ENCODE results near the gene PLXNA1. TPM values are rescaled to one million over a fixed set of nuclear protein-coding genes. Genes with fewer than 3 reads are reported as not detected.
A peak's percentile ranks its signal among the peaks of the same experiment; 100 is the strongest.

PLXNA1 gene
- total RNA-seq, 6 experiments from 2014 or later: 40.8 to 56.1 (median 45.4) TPM

DNA sequence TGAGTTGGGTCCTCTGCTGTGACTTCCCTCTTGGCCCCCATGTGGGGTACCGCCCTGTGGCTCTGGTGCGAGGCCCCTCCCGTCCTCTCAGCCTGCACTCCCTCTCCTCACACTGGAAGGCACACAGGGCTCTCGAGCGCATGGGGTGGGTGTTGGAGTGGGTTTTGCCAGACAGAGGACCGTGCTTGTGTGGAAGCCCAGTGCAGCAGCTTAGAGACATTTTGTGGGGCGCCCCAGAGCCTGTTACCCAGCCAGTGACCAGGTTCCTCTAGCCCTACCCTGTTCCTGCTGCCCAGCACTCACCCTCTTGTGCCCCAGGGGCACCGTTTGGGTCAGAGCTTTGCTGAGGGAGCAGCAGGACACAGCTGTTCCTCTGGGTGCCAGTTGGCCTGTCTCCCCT lies 9.9 kb downstream of the PLXNA1 start:
- Mint-ChIP-seq H3K9me3 (no peaks in the 10 kb centered on the region), H3K4me3 (no peak overlapping the region), H3K27me3 (ENCODE audit: insufficient read depth) (no peaks in the 10 kb centered on the region), H3K27ac (no peak overlapping the region), H3K36me3 (ENCODE audit: low read depth) (no peaks in the 10 kb centered on the region), H3K4me1 (ENCODE audit: low read depth) (no peaks in the 10 kb centered on the region)
- no peak for DNase-seq
- TF ChIP-seq CTCF (IDR thresholded peaks at IDR 0.05): no peak

DNA sequence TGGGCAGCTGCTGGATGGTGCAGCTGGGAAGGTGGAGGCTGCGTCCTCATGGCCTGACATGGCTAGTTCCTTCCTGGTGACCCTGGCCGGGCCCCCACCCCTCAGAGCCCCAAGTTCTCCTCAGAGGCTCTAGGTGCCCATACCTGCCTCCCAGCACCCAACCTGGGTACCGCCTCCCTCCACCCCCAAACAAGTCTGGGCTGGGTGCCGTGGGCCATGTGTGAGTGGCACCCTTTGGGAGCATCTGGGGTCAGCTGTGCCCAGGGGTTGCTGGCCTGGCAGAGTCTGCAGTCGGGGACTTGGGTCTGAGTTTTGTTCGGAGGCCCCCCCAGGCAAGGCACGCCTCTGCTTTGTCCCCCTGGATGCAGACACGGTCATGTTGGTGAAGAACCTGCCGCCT lies 10.5 kb downstream of the PLXNA1 start:
- Mint-ChIP-seq H3K4me3 (no peak overlapping the region), H3K27ac (no peak overlapping the region), H3K36me3 (ENCODE audit: low read depth) (no peaks in the 10 kb centered on the region), H3K4me1 (ENCODE audit: low read depth) (no peaks in the 10 kb centered on the region), H3K27me3 (ENCODE audit: insufficient read depth) (no peaks in the 10 kb centered on the region), H3K9me3 (no peaks in the 10 kb centered on the region)
- no peak for DNase-seq
- no peak for TF ChIP-seq CTCF (IDR thresholded peaks at IDR 0.05)

DNA sequence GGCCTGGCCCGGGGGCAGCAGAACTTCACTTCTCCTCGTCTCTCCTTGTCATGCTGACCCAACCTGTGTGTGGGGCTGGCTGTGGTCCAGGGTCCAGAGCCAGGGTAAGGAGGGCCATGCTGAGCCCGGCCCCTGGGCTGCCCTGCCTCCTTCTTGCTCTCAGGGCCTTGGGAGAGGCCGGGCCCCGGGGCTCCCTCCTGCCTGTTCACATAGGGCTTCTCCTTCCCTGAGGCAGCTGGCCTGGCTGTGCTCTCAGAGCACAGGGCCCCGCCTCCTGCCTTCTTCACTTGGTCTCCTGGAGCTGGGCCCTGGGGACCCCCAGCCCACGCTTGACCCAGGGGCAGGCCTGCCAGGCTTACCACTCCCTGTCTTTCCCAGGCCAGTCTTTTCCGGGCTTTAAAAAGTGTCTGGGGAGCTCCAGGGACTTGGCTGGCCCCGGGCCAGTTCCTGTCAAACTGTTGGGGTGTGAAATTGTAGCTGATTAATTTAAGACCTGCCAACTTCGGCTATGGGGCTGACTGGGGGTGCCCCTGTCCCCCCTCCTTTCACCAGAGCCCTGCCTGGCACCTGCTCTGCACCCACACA lies 11.8 kb downstream of the PLXNA1 start:
- Mint-ChIP-seq H3K4me1 (ENCODE audit: low read depth) (no peaks in the 10 kb centered on the region), H3K27me3 (ENCODE audit: insufficient read depth) (no peaks in the 10 kb centered on the region), H3K27ac (no peak overlapping the region), H3K36me3 (ENCODE audit: low read depth) (no peaks in the 10 kb centered on the region), H3K4me3 (no peak overlapping the region), H3K9me3 (no peaks in the 10 kb centered on the region)
- DNase-seq: no peak
- no peak for TF ChIP-seq CTCF (IDR thresholded peaks at IDR 0.05)

DNA sequence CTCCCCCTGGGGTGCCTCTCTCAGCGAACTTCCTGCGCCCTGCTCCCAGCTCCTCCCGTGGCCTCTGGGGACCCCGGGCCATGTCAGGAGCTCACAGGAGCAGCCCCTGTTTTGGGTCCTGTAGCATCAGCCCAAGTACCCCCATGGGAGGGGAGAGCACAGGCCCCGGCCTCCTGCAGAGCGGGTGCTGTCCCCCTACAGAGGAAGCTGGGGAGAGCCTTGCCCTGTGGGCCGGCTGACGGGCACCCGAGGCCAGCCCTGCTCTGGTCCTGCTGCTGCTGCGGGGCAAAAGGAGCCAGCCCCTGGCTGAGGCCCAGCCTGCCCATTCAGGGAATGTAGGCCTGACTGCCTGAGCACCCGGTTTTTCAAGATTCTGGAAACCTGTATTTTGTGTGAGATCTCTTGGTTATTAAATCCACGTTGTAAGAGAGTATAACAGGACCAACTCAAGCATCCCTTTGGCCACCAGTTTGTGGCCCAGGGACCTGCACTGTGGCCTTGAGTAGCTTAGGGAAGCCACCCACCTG lies 12.4 kb downstream of the PLXNA1 start:
- no peak for DNase-seq
- H3K4me3 Mint-ChIP-seq: no peak overlapping the region
- TF ChIP-seq CTCF (IDR thresholded peaks at IDR 0.05): no peak
- no peak overlapping the region for H3K27ac Mint-ChIP-seq
- no peaks in the 10 kb centered on the region for H3K36me3 Mint-ChIP-seq (ENCODE audit: low read depth)
- no peaks in the 10 kb centered on the region for H3K9me3 Mint-ChIP-seq
- no peaks in the 10 kb centered on the region for H3K4me1 Mint-ChIP-seq (ENCODE audit: low read depth)
- no peaks in the 10 kb centered on the region for H3K27me3 Mint-ChIP-seq (ENCODE audit: insufficient read depth)

GRCh38 chr3:126995926-126996512 lies 13.1 kb downstream of the PLXNA1 start:
- Mint-ChIP-seq H3K9me3 (no peaks in the 10 kb centered on the region), H3K4me3 (no peak overlapping the region), H3K27ac (no peak overlapping the region), H3K27me3 (ENCODE audit: insufficient read depth) (no peaks in the 10 kb centered on the region), H3K4me1 (ENCODE audit: low read depth) (no peaks in the 10 kb centered on the region), H3K36me3 (ENCODE audit: low read depth) (no peaks in the 10 kb centered on the region)
- DNase-seq: no peak
- peak; percentile 50; the same call in 1 of the 2 replicates for TF ChIP-seq CTCF (IDR thresholded peaks at IDR 0.05)

Measured in HFFc6 (cell line).